ENCODE data around the gene ZNF300. TPM values are rescaled to one million over a fixed set of nuclear protein-coding genes. Genes with fewer than 3 reads are reported as not detected.
"Not testable (repeated sequence)": the region's sequence is repeated elsewhere in the genome, so short reads cannot be mapped to it uniquely, and the experiment has no call there.

Gene ZNF300
- 3.3 TPM in 2 replicates for total RNA-seq
- polyA plus RNA-seq (2012) = 1.9 TPM

- peak; percentile 91 for DNase-seq (ENCODE audit: low read depth)
Observed at GRCh38 chr5:150904479-150905311, at the start of gene ZNF300. ZNF300 (minus strand) TSS chr5:150904980; CDS start chr5:150903155, 1,825 bp downstream.

GRCh38 chr5:150948539-150948938 lies 43.8 kb upstream of the ZNF300 start:
- DNase-seq (ENCODE audit: low read depth) = no peak

- no peak for DNase-seq (ENCODE audit: low read depth)
Observed at GRCh38 chr5:150946351-150946905, 41.6 kb upstream of the ZNF300 start.

GRCh38 chr5:150945947-150946346 lies 41.2 kb upstream of the ZNF300 start:
- DNase-seq (ENCODE audit: low read depth) = no peak

- no peak for DNase-seq (ENCODE audit: low read depth)
Observed at GRCh38 chr5:150945486-150945885, 40.7 kb upstream of the ZNF300 start.

- DNase-seq (ENCODE audit: low read depth) = no peak
Observed at GRCh38 chr5:150931368-150931965, 26.7 kb upstream of the ZNF300 start.

GRCh38 chr5:150918613-150919012 lies 13.8 kb upstream of the ZNF300 start:
- DNase-seq (ENCODE audit: low read depth) = no peak

GRCh38 chr5:150912312-150912814 lies 7.6 kb upstream of the ZNF300 start:
- no peak for DNase-seq (ENCODE audit: low read depth)

- no peak for DNase-seq (ENCODE audit: low read depth)
Observed at GRCh38 chr5:150905312-150905683, 518 bp upstream of the ZNF300 start.

- no peak for DNase-seq (ENCODE audit: low read depth)
Observed at GRCh38 chr5:150901446-150901845, 3.3 kb downstream of the ZNF300 start.

GRCh38 chr5:150895431-150896428 lies 9.1 kb downstream of the ZNF300 start:
- no peak for DNase-seq (ENCODE audit: low read depth)

GRCh38 chr5:150879358-150879757 lies 25.4 kb downstream of the ZNF300 start:
- DNase-seq (ENCODE audit: low read depth) = no peak

GRCh38 chr5:150862070-150862469 lies 42.7 kb downstream of the ZNF300 start:
- DNase-seq (ENCODE audit: low read depth) = no peak

GRCh38 chr5:150860246-150860821 lies 44.4 kb downstream of the ZNF300 start:
- no peak for DNase-seq (ENCODE audit: low read depth)

- not testable (repeated sequence) for DNase-seq (ENCODE audit: low read depth)
Observed at GRCh38 chr5:150856700-150857099, 48.1 kb downstream of the ZNF300 start.

GRCh38 chr5:150853561-150853960 lies 51.2 kb downstream of the ZNF300 start:
- no peak for DNase-seq (ENCODE audit: low read depth)

- no peak for DNase-seq (ENCODE audit: low read depth)
Observed at GRCh38 chr5:150851039-150851438, 53.7 kb downstream of the ZNF300 start.

- DNase-seq (ENCODE audit: low read depth) = no peak
Observed at GRCh38 chr5:150848271-150848670, 56.5 kb downstream of the ZNF300 start.

- no peak for DNase-seq (ENCODE audit: low read depth)
Observed at GRCh38 chr5:150847334-150847695, 57.5 kb downstream of the ZNF300 start.

- DNase-seq (ENCODE audit: low read depth) = peak; percentile 85
Observed at GRCh38 chr5:150846654-150847333, 58.0 kb downstream of the ZNF300 start.

Data from myocyte (in vitro differentiated cells).